NCI-H1436 treated with DMSO at 0.1 percent for 48 hours (cell line): Measurements from ENCODE around the gene FBLN2.
"Not testable (repeated sequence)": the region's sequence is repeated elsewhere in the genome, so short reads cannot be mapped to it uniquely, and the experiment has no call there.

Experiments
- DNase-seq: peaks from one replicate; lab custom pipeline; 2025; lab: John Stamatoyannopoulos, UW

Gene FBLN2

GRCh38 chr3:13548696-13549622 lies at the start of gene FBLN2:
Gene FBLN2, plus strand, starts transcription at chr3:13549125. Its CDS starts 21,231 bp downstream, at chr3:13570356.
- no peak for DNase-seq

GRCh38 chr3:13499246-13499645 lies 49.7 kb upstream of the FBLN2 start:
- not testable (repeated sequence) for DNase-seq

- DNase-seq, result no peak
Observed at GRCh38 chr3:13500133-13500885, 48.6 kb upstream of the FBLN2 start.

- no peak for DNase-seq
Observed at GRCh38 chr3:13501056-13501455, 47.9 kb upstream of the FBLN2 start.

GRCh38 chr3:13501521-13501920 lies 47.4 kb upstream of the FBLN2 start:
- no peak for DNase-seq

GRCh38 chr3:13501958-13502790 lies 46.8 kb upstream of the FBLN2 start:
- no peak for DNase-seq

- DNase-seq, result no peak
Observed at GRCh38 chr3:13502791-13503060, 46.2 kb upstream of the FBLN2 start.

GRCh38 chr3:13504161-13504831 lies 44.6 kb upstream of the FBLN2 start:
- DNase-seq, result no peak

GRCh38 chr3:13505147-13506130 lies 43.5 kb upstream of the FBLN2 start:
- no peak for DNase-seq

- no peak for DNase-seq
Observed at GRCh38 chr3:13506239-13506638, 42.7 kb upstream of the FBLN2 start.

GRCh38 chr3:13506680-13507079 lies 42.2 kb upstream of the FBLN2 start:
- DNase-seq, result no peak

- DNase-seq, result no peak
Observed at GRCh38 chr3:13507247-13507569, 41.7 kb upstream of the FBLN2 start.

GRCh38 chr3:13507570-13508339 lies 41.2 kb upstream of the FBLN2 start:
- DNase-seq, result no peak

- DNase-seq, result no peak
Observed at GRCh38 chr3:13508496-13508895, 40.4 kb upstream of the FBLN2 start.

GRCh38 chr3:13509059-13509815 lies 39.7 kb upstream of the FBLN2 start:
- DNase-seq, result no peak

- DNase-seq, result no peak
Observed at GRCh38 chr3:13509816-13510192, 39.1 kb upstream of the FBLN2 start.

- DNase-seq, result no peak
Observed at GRCh38 chr3:13512451-13512850, 36.5 kb upstream of the FBLN2 start.

- DNase-seq, result no peak
Observed at GRCh38 chr3:13513051-13513912, 35.6 kb upstream of the FBLN2 start.
